Omental fat pad (tissue), 4 donors: Measurements from ENCODE around the gene PMEPA1. TPM values are rescaled to one million over a fixed set of nuclear protein-coding genes. Genes with fewer than 3 reads are reported as not detected.

ENCODE experiments used
- ATAC-seq: fragments of 150-250 bp; one replicate; pipeline ENCODE4 v1.9.1; 2016; ENCODE audit warnings: mild to moderate bottlenecking, moderate library complexity; ENCODE audit not compliant: low FRiP score
- DNase-seq: peaks from one replicate; pipeline ENCODE4 v3.0.0-alpha.2; 2019; ENCODE audit warnings: low spot score
- total RNA-seq, 4 donors: library from RNA; depleted of rRNA; stranded (reverse); fragments of >200 nt; gene quantifications; one replicate each; pipeline ENCODE4 v1.1.0, GENCODE V29; 2016
- TF ChIP-seq, protein P1 (sequence below), 3 donors: fragments of 450-650 bp; IDR thresholded peaks; one replicate each; pipeline ENCODE4 v1.5.1; 2016 to 2017; ENCODE audit warnings: antibody characterized with exemption in 3 of 3, mild to moderate bottlenecking in 3 of 3, moderate library complexity in 2 of 3

Gene PMEPA1
- total RNA-seq, 4 donors from 2014 or later, result 10.4 to 42.7 (median 18.9) TPM

DNA sequence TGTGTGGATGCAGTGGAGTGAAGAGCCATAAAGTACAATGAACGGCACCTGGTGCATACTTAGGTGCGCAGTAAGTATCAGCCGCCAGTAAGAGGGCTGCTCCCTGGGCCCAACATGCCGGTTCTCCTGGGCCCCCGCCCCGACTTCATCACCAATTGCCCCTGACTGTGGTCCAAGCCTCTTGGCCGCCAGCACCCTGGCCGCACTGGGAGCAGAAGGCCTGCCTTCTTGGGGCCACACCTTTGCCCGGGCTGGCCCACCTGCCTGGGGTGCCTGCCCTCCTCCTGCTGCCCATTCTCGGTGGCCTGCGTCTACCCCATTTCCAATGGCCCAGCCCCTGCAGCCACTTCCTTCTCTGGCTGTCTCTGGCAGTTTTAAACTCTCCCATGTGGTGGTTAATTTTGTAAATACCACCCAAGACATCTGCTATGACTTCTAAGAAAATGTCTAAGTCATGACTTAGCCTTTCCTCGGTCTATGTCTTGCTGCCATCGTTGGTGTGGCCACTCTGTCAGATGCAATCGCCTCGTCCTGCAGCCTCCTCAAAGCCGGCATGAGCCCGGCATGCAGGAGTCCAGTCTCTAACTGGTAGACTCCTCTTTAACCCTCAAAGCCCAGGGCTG lies 36.8 kb downstream of the PMEPA1 start:
- ATAC-seq, result no peak
- no peak for DNase-seq
- TF ChIP-seq, protein P1, sequence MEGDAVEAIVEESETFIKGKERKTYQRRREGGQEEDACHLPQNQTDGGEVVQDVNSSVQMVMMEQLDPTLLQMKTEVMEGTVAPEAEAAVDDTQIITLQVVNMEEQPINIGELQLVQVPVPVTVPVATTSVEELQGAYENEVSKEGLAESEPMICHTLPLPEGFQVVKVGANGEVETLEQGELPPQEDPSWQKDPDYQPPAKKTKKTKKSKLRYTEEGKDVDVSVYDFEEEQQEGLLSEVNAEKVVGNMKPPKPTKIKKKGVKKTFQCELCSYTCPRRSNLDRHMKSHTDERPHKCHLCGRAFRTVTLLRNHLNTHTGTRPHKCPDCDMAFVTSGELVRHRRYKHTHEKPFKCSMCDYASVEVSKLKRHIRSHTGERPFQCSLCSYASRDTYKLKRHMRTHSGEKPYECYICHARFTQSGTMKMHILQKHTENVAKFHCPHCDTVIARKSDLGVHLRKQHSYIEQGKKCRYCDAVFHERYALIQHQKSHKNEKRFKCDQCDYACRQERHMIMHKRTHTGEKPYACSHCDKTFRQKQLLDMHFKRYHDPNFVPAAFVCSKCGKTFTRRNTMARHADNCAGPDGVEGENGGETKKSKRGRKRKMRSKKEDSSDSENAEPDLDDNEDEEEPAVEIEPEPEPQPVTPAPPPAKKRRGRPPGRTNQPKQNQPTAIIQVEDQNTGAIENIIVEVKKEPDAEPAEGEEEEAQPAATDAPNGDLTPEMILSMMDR (IDR thresholded peaks at IDR 0.05), result no peak

- ATAC-seq, result no peak
- TF ChIP-seq, protein P1 (IDR thresholded peaks at IDR 0.05), result no peak
Measured at GRCh38 chr20:57672164-57672563, 37.7 kb downstream of the PMEPA1 start.

GRCh38 chr20:57671662-57672061 lies 38.2 kb downstream of the PMEPA1 start:
- ATAC-seq, result no peak
- DNase-seq, result no peak
- TF ChIP-seq, protein P1 (IDR thresholded peaks at IDR 0.05), result no peak

More at GRCh38 chr20:57672164-57672563, 37.7 kb downstream of the PMEPA1 start:
- no peak for DNase-seq

DNA sequence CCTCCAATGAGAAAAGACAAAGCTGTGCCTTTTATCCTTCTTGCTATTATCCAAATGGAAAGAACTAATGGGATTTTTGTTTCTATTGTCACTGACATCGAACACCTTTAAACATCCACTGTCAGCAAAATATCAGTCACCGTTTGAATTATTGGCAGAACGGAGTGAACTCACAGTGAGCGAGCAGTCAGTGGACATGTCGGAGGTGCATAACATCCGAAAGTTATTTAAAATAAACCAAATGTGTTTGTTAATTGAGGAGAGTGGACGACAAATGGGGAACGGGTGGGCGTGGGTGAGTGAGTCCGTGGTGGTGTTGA lies 38.8 kb downstream of the PMEPA1 start:
- TF ChIP-seq, protein P1 (IDR thresholded peaks at IDR 0.05), result no peak
- no peak for ATAC-seq
- DNase-seq, result no peak

- TF ChIP-seq, protein P1 (IDR thresholded peaks at IDR 0.05), result no peak
- no peak for ATAC-seq
- no peak for DNase-seq
Measured at GRCh38 chr20:57670288-57671071, 39.3 kb downstream of the PMEPA1 start.

GRCh38 chr20:57669632-57670031 lies 40.2 kb downstream of the PMEPA1 start:
- no peak for ATAC-seq
- TF ChIP-seq, protein P1 (IDR thresholded peaks at IDR 0.05), result no peak

More at GRCh38 chr20:57669632-57670031, 40.2 kb downstream of the PMEPA1 start:
- no peak for DNase-seq
